Kidney epithelial cell (primary cell): ENCODE results near the gene SLC25A17. TPM values are rescaled to one million over a fixed set of nuclear protein-coding genes. Genes with fewer than 3 reads are reported as not detected.

Experiments
- DNase-seq: peaks from one replicate; pipeline ENCODE4 v3.0.0-alpha.2; 2010; ENCODE audit warnings: low read depth
- H3K27me3 ChIP-seq: 2 replicates; pipeline ENCODE4 v1.6.0; 2011; ENCODE audit warnings: low read length; ENCODE audit not compliant: control insufficient read depth, insufficient read depth
- H3K36me3 ChIP-seq: 2 replicates; pipeline ENCODE4 v1.5.1; 2011; ENCODE audit warnings: low read length; ENCODE audit not compliant: control insufficient read depth, insufficient read depth
- H3K4me3 ChIP-seq: 2 replicates; pipeline ENCODE4 v1.5.1; 2011; ENCODE audit warnings: low read depth, mild to moderate bottlenecking, control low read depth, low read length
- CTCF ChIP-seq: IDR thresholded peaks from 2 replicates; pipeline ENCODE4 v1.5.1; 2011; ENCODE audit warnings: mild to moderate bottlenecking, moderate library complexity, low read length, control low read depth, inconsistent platforms; ENCODE audit not compliant: insufficient read depth, poor library complexity, severe bottlenecking
- total RNA-seq: library from RNA; depleted of rRNA; stranded (reverse); fragments of >200 nt; gene quantifications from 2 replicates; pipeline ENCODE4 v1.2.3, GENCODE V29; 2015

The SLC25A17 gene
- total RNA-seq, 1 donor from 2014 or later: 21.6 TPM

GRCh38 chr22:40758390-40758789 lies 60.8 kb downstream of the SLC25A17 start:
- no peaks in the 10 kb centered on the region for H3K36me3 ChIP-seq
- no peak for TF ChIP-seq CTCF
- no peak for DNase-seq
- H3K4me3 ChIP-seq: no peak overlapping the region
- no peaks in the 10 kb centered on the region for H3K27me3 ChIP-seq

- Histone ChIP-seq H3K27me3 (peaks cover 3% of the 10 kb centered on the region), H3K4me3 (no peak overlapping the region), H3K36me3 (no peaks in the 10 kb centered on the region)
- TF ChIP-seq CTCF: no peak
- no peak for DNase-seq
Observed at GRCh38 chr22:40757071-40757470, 62.1 kb downstream of the SLC25A17 start.

- Histone ChIP-seq H3K27me3 (peaks cover 6% of the 10 kb centered on the region), H3K4me3 (no peak overlapping the region), H3K36me3 (no peaks in the 10 kb centered on the region)
- no peak for DNase-seq
- TF ChIP-seq CTCF: no peak
Observed at GRCh38 chr22:40753114-40753513, 66.0 kb downstream of the SLC25A17 start.

- Histone ChIP-seq H3K36me3 (no peaks in the 10 kb centered on the region), H3K4me3 (no peak overlapping the region)
- no peak for TF ChIP-seq CTCF
Observed at GRCh38 chr22:40751250-40751649, 67.9 kb downstream of the SLC25A17 start.

GRCh38 chr22:40749829-40750228 lies 69.3 kb downstream of the SLC25A17 start:
- DNase-seq: no peak
- Histone ChIP-seq H3K4me3 (no peak overlapping the region), H3K27me3 (peaks cover 6% of the 10 kb centered on the region), H3K36me3 (no peaks in the 10 kb centered on the region)
- no peak for TF ChIP-seq CTCF

More at GRCh38 chr22:40751250-40751649, 67.9 kb downstream of the SLC25A17 start:
- H3K27me3 ChIP-seq: peaks cover 6% of the 10 kb centered on the region
- no peak for DNase-seq
